Right ventricle myocardium inferior (tissue), 1 donor: ENCODE data around the gene SOCS3. TPM values are rescaled to one million over a fixed set of nuclear protein-coding genes. Genes with fewer than 3 reads are reported as not detected.
A peak's percentile ranks its signal among the peaks of the same experiment; 100 is the strongest.
"Not testable (repeated sequence)": the region's sequence is repeated elsewhere in the genome, so short reads cannot be mapped to it uniquely, and the experiment has no call there.

Experiments used
- ATAC-seq: fragments of 200-7000 bp; cut with Tn5 transposase; one replicate; pipeline ENCODE4 v1.9.1; 2020; ENCODE audit warnings: mild to moderate bottlenecking, moderate library complexity
- DNase-seq: peaks from one replicate; pipeline ENCODE4 v3.0.0; 2021; ENCODE audit errors: missing footprints
- intact Hi-C: fragments of 100-400 bp; cut with DNase I; formaldehyde crosslinking; loops from one replicate; pipeline ENCODE4 v1.11.0; 2022
- total RNA-seq: library from RNA; stranded (reverse); fragmentation: NEBNext Ultra II Directional; extraction: Animal tissue kit (Norgen Biotek cat#: 25700); gene quantifications from one replicate; pipeline ENCODE4 v1.2.1, GENCODE V29; 2021
- donor health status: DM: no; HTN: yes; CAD: no; lungs with severe emphysema.

Gene SOCS3
- total RNA-seq, 1 donor from 2014 or later: 12.2 TPM

- DNase-seq: no peak
- intact Hi-C loops: no loop called here
- ATAC-seq: no peak
These were observed 41.0 kb downstream of the SOCS3 start for GRCh38 chr17:78318843-78319242.

DNA sequence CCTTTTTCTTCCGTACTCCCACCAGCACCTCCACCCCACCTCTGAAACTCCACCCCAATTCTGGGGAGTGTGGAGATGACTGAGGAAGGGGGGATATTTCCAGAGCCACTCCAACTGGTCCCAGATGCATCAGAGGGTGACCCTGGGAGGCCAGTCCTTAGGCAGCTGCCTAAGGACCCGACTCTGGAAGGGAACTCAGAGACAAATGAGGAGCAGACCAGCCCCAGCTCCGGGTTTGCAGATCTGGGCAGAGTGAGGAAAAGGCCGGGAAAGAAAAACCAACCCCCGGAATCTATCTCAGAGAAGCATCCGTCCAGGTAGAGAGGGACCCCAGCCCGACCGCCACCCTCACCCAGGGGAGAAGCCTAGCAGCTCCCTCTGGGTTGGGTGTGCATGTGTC lies 41.5 kb downstream of the SOCS3 start:
- DNase-seq: no peak
- intact Hi-C loops: no loop called here
- ATAC-seq: no peak

DNA sequence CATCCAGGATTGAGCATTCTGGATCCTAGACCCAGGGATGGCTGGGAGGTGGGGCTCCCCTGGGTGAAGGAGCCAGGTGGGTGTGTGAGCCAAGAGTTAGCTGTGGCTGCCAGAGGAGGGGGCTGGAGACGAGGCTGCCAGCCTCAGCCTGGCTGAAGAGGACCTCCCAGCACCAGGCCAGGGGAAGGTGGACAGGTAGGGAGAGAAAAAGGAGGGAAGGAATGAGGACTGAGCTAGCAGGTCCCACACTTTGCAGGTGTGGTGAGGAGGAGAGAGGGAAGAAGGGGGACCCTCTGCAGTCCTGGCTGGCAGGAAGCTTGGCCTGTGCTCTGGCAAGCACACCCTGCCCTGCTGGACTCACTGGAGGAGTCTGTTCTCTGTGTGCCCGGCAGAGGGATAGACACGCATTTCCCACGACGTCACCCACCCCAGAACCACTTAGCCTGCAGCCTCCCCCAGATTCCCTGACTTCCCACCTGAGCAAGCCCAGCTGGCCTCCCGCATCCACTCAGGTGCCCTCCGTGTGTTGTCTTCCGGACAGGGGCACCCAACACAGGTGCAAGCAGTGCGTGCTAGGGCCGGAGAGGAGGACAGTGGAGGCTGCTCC lies 42.0 kb downstream of the SOCS3 start:
- DNase-seq: no peak
- intact Hi-C loops: no loop called here
- no peak for ATAC-seq

GRCh38 chr17:78316867-78317789 lies 42.7 kb downstream of the SOCS3 start:
- ATAC-seq (no peak), DNase-seq (no peak)
- intact Hi-C loops: no loop called here

DNA sequence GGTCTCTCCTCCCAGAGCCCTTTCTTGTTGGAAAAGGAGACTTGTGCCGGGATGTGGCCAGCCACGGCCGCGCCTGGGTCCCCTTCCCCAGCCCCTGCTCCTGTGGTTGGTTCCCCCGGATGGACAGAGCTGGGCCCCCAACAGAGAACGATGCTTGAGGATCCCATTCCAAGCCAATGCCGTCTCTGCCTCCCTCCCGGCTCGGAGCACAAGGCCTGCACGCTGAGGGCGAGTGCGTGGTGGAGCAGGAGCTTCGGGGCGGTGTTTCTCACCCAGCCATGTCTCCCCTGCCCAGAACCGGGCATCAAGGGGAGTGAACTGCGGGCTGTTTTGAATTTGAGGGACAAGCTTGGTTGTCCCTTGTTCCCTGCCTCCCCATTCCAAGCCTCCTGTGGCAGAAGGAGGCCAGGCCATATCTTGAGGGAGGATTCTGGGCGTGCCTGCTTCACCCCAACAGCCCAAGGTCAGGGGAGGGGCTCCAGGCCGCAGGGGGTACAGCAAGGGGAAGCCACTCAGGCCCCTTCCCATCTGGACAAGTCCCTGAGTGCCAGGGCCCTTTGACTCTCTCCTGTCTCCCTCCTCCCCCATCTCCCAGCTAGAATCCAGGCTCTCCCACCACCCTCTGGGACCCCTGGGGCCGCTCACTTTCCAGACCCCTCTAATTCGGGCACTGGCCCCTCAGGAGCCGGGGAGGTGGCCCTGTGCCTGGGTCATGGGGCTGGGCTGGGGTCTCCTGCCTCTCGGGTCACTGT lies 43.6 kb downstream of the SOCS3 start:
- no peak for ATAC-seq
- DNase-seq: no peak
- intact Hi-C loops: no loop called here

DNA sequence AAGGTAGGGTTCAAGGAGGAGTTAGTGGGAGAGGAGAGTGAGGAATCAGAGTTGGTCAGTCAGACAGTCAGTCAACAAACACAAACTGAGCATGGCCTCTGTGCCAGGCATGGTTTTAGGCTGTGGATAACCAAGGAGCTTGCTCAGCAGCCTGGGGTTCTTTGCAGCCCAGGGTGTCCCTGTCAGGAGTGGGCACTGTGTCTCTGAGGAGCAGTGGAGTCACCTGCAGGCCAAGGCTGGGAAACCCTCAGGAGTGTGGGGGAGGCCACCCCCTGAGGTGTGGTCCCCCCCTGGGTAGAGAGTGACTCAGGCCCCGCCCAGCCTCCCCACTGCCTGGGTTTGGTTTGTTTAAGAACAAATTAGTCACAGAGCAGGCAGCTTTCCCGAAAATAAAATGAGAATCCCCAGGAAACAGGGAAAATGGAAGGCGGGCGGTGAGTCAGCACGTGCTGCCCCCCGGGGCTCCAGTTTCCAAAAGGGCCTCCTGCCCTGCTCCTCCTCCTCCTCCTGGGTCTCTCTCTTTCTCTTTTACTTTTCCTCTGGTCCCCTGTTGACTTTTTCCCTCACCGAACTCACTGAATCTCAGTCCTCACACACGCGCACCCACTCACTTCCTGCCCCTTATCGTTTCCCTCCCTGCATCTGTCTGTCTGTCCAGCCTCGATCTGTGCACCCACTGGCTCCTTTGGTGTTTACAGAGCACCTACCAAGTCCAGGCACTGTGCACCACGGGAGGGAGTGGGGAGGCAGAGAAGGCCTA lies 44.3 kb downstream of the SOCS3 start:
- peak; percentile 89 for DNase-seq
- intact Hi-C loops: loop anchor here (2.0 kb wide), 1 partner anchor 43 kb away; no protein-coding TSS in a partner anchor
- peak; percentile 73 for ATAC-seq

DNA sequence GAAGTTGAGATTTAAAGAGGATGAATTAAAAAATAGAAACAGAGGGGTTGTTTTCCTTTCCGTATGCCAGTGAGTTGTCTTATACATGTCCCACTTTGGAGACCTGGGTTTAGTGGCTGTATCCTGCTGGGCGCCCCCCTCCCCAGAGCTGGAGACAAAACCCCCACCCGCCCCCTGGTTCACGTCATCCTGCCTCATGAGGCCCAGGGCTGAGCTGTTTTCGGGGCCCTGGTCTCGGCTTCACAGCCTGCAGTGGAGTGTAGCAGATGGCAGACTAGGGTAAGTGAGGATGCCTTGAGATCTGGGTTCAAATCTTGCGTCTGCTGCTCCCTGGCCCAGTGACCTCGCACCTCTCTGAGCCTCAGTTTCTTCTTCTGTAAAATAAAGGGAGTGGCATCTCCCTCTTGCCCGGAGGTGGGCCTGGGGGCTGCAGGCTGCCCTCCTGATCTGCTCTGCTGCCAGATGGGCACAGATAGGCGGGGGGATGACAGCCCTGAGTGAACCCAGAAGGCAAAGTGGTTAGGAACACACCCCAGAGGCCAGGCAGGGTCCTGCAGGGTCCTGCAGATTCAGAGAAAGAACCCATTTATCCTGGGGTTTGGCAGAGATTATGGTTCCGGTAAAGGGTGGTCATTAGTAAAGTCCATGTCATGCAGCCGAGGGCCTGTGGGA lies 45.1 kb downstream of the SOCS3 start:
- DNase-seq (no peak), ATAC-seq (no peak)
- intact Hi-C loops: loop anchor here (2.0 kb wide), 1 partner anchor 44 kb away; no protein-coding TSS in a partner anchor

GRCh38 chr17:78313735-78314648 lies 45.9 kb downstream of the SOCS3 start:
- ATAC-seq: peak; percentile 74
- intact Hi-C loops: loop anchor here (2.0 kb wide), 1 partner anchor 45 kb away; no protein-coding TSS in a partner anchor
- peak; percentile 85 for DNase-seq

DNA sequence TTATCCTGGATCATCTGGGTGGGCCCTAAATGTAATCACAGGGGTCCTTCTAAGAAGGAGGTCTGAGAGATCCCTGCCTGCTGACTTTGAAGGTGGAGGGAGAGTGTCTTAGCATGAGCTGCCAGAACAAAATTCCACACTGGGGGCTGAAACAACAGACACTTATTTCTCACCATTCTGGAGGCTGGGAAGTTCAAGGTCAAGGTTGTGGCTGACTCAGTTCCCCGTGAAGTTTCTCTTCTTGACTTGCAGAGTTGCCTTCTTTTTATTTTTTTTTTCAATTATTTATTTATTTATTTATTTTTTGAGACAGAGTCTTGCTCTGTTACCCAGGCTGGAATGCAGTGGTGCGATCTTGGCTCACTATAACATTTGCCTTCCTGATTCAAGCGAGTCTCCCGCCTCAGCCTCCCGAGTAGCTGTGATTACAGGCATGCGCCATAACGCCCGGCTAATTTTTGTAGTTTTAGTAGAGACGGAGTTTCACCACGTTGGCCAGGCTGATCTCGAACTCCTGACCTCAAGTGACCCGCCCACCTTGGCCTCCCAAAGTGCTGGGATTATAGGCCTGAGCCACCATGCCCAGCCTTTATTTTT lies 50.1 kb downstream of the SOCS3 start:
- DNase-seq, intact Hi-C loops, ATAC-seq: not testable (repeated sequence)

DNA sequence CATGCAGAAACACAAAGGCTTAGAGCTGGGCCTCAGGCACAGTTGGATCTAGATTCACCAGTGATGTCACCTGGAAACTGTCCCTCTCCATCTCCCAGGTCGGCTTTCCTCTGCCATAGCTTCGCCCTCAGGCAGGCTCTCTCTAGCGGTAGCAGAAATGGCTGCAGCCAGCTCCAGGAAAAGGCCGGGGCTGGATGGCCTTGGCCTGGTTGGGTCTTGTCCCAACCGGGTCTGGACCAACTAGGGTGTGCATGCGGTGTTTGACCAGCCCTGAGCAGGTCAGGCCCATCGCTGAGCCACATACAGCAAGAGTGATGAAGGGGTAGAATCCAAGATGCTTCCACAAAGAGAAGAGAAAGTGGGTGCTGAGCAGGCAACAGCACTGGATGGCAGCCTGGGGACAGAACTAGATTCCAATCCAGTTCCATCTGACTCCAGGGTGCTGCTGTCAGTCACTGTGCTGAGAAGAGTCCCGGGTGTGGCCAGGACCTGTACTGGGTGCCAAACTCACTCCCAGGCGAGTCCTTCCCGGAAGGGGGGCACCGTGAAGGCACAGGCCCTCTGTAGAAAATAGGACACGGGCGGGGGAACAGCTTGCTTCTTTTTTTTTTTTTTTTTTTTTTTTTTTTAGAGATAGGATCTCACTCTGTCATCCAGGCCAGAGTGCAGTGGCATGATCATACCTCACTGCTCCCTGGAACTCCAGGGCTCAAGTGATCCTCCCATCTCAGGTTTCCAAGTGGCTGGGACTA lies 51.8 kb downstream of the SOCS3 start:
- intact Hi-C loops: no loop called here
- ATAC-seq (no peak), DNase-seq (peak; percentile 62)

DNA sequence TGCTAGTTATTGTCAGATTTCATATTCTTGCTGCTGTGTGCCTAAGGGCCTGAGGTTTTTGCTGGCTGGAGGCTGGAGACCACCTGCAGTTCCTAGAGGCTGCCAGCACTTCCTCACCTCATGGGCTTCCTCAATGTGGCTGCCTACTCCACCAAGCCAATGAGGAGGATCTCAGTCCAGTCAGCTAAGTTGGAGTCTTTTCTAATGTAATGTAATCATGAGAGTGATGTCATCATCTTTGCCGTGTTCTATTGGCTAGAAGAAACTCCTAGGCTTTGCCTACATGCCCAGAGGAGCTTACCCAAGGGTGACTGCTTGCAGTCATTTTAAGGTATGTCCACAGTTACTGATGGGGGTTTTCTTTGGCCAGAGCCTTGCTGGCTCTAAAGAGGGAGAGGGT lies 53.0 kb downstream of the SOCS3 start:
- DNase-seq (no peak), ATAC-seq (no peak)
- intact Hi-C loops: no loop called here

Other genes with a start within 250 kb of the SOCS3 start
- gene TMC6, start 231.3 kb downstream of the SOCS3 start, total RNA-seq: 77.0 TPM
- 4.3 TPM for gene TMC8, start 229.3 kb downstream of the SOCS3 start, total RNA-seq
- gene C17orf99, start 213.7 kb downstream of the SOCS3 start, total RNA-seq: not detected
- 120 TPM for gene SYNGR2, start 191.5 kb downstream of the SOCS3 start, total RNA-seq
- gene TK1, start 173.0 kb downstream of the SOCS3 start, total RNA-seq: 5.2 TPM
- gene AFMID, start 172.7 kb downstream of the SOCS3 start, total RNA-seq: 38.2 TPM
- 1.2 TPM for gene BIRC5, start 145.8 kb downstream of the SOCS3 start, total RNA-seq
- not detected for gene TMEM235, start 128.4 kb downstream of the SOCS3 start, total RNA-seq
- 16.7 TPM for gene PGS1, start 18.6 kb upstream of the SOCS3 start, total RNA-seq
- gene DNAH17, start 217.3 kb upstream of the SOCS3 start, total RNA-seq: not detected